GM18517 (cell line): ENCODE data around the gene SLX4IP.
"Not testable (repeated sequence)": the region's sequence is repeated elsewhere in the genome, so short reads cannot be mapped to it uniquely, and the experiment has no call there.

Experiments
- ATAC-seq: cut with Tn5 transposase; IDR thresholded peaks from one replicate; pipeline ENCODE4 v1.9.1; 2021; ENCODE audit warnings: mild to moderate bottlenecking, moderate library complexity; ENCODE audit not compliant: unreplicated experiment

SLX4IP gene

GRCh38 chr20:10434832-10435812 is at the start of gene SLX4IP:
Gene SLX4IP (plus strand): TSS chr20:10435305. CDS start chr20:10458205, 22,900 bp downstream.
- ATAC-seq = peak; percentile 54

- no peak for ATAC-seq
Measured at GRCh38 chr20:10385850-10386544, 49.1 kb upstream of the SLX4IP start.

DNA sequence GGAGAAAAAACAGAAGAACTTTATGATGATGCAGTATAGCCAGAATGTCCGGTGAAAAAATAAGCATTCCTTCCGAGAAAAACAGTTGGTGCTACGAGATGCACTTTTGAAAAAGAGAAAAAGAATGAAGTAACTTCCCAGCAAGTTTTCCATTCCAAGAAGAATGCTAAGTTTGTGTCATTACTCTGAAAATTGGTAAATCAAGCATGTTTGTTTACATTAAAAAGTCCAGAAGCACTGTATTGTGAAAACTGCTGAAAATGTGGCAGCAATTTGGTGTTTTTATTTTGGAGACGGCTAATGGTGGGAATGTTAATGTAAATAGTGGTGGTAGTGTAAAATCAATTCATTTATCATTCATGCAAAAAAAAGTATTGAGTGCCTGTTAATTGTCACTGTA is 47.4 kb upstream of the SLX4IP start:
- ATAC-seq = no peak

DNA sequence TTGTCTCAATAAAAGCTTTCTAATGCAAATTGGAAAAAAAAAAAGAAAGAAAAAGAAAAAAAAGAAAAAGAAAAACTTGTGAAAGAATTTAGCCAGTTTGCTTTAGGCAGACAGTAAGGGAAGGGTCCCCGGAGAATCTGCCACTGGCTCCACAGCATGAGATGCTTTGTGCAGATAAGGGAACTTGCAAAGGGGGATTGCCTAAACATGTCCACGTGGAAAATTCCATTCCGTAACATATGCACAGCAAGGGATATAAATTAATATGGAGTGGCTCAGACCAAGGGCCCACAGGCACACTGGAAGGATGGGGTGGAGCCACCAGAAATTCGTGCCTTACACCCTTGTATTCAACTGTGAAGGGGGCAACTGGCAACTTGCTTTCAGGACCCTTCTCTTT is 46.5 kb upstream of the SLX4IP start:
- ATAC-seq = no peak

- no peak for ATAC-seq
Measured at GRCh38 chr20:10390709-10391108, 44.4 kb upstream of the SLX4IP start.

DNA sequence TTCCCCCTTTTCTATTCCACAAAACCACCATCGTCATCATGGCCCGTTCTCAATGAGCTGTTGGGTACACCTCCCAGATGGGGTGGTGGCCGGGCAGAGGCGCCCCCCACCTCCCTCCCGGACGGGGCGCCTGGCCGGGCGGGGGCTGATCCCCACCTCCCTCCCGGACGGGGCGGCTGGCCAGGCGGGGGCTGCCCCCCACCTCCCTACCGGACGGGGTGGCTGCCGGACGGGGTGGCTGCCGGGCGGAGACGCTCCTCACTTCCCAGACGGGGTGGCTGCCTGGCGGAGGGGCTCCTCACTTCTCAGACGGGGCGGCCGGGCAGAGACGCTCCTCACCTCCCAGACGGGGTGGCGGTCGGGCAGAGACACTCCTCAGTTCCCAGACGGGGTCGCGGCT is 40.4 kb upstream of the SLX4IP start:
- ATAC-seq = not testable (repeated sequence)

- ATAC-seq = no peak
Measured at GRCh38 chr20:10398834-10399369, 36.2 kb upstream of the SLX4IP start.

DNA sequence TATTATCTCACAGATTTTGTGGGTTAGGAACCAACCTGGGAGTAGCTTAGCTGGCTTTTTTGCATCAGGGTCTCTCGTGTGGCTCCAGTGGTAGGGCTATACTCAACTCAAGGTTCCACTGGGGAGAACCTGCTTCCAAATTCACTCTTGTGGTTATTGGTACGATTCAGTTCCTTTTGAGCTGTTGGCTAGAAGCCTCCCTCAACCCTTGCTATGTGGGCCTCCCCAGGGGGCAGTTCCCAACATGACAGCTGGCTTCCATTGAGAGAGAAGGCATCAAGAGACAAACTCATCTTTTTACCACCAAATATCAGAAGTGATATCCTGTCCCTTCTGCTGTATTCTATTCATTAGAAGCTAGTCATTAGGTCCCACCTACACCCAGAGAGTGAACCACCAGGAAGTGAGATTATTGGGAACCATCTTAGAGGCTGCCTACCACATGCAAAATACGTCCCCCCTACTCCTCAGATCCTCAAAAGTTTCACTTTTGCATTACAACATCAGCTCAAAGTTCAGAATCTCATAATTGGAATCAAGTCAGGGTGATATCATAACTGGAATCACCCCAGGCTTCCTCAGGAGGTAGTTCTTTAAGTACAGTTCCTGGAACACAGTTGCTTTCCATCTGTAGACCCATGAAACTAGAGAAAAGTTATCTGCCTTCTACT is 32.0 kb upstream of the SLX4IP start:
- ATAC-seq = no peak

GRCh38 chr20:10404023-10404628 is 31.0 kb upstream of the SLX4IP start:
- no peak for ATAC-seq

- no peak for ATAC-seq
Measured at GRCh38 chr20:10404959-10405530, 30.1 kb upstream of the SLX4IP start.

GRCh38 chr20:10408108-10408813 is 26.8 kb upstream of the SLX4IP start:
- no peak for ATAC-seq

GRCh38 chr20:10411673-10412072 is 23.4 kb upstream of the SLX4IP start:
- no peak for ATAC-seq

GRCh38 chr20:10412591-10413408 is 22.3 kb upstream of the SLX4IP start:
- no peak for ATAC-seq

- no peak for ATAC-seq
Measured at GRCh38 chr20:10415013-10415650, 20.0 kb upstream of the SLX4IP start.

GRCh38 chr20:10417218-10417617 is 17.9 kb upstream of the SLX4IP start:
- not testable (repeated sequence) for ATAC-seq

- ATAC-seq = no peak
Measured at GRCh38 chr20:10419550-10420133, 15.5 kb upstream of the SLX4IP start.

GRCh38 chr20:10423735-10424134 is 11.4 kb upstream of the SLX4IP start:
- ATAC-seq = peak; percentile 69
